Activated CD8-positive, alpha-beta memory T cell treated with anti-CD3 and anti-CD28 coated beads, Interleukin-2, amount 50 U/mL, for 1 hour (primary cell): ENCODE results near the gene SNX8.
"Not testable (repeated sequence)": the region's sequence is repeated elsewhere in the genome, so short reads cannot be mapped to it uniquely, and the experiment has no call there.

Experiments
- DNase-seq: peaks from one replicate; pipeline ENCODE4 v3.0.0-alpha.2; 2020; ENCODE audit errors: extremely low read depth

Gene SNX8

GRCh38 chr7:2326951-2327350 is 12.7 kb upstream of the SNX8 start:
- no peak for DNase-seq

- DNase-seq: no peak
These were observed 10.9 kb upstream of the SNX8 start for GRCh38 chr7:2325162-2325561.

GRCh38 chr7:2321020-2321419 is 6.8 kb upstream of the SNX8 start:
- no peak for DNase-seq

- DNase-seq: no peak
These were observed 3.5 kb upstream of the SNX8 start for GRCh38 chr7:2317556-2318293.

GRCh38 chr7:2316578-2316977 is 2.3 kb upstream of the SNX8 start:
- DNase-seq: no peak

- DNase-seq: no peak
These were observed 1.5 kb upstream of the SNX8 start for GRCh38 chr7:2315787-2316186.

GRCh38 chr7:2314956-2315530 is 802 bp upstream of the SNX8 start:
- DNase-seq: not testable (repeated sequence)

- no peak for DNase-seq
These were observed 612 bp downstream of the SNX8 start for GRCh38 chr7:2313450-2314208.

GRCh38 chr7:2312267-2312929 is 1.8 kb downstream of the SNX8 start:
- no peak for DNase-seq

- DNase-seq: no peak
These were observed 4.3 kb downstream of the SNX8 start for GRCh38 chr7:2309889-2310331.

GRCh38 chr7:2307690-2308107 is 6.5 kb downstream of the SNX8 start:
- DNase-seq: no peak

- no peak for DNase-seq
These were observed 7.6 kb downstream of the SNX8 start for GRCh38 chr7:2306688-2307087.

GRCh38 chr7:2305258-2305657 is 9.0 kb downstream of the SNX8 start:
- not testable (repeated sequence) for DNase-seq

GRCh38 chr7:2303520-2303919 is 10.7 kb downstream of the SNX8 start:
- not testable (repeated sequence) for DNase-seq

GRCh38 chr7:2302743-2303397 is 11.4 kb downstream of the SNX8 start:
- DNase-seq: not testable (repeated sequence)

GRCh38 chr7:2301511-2301863 is 12.8 kb downstream of the SNX8 start:
- DNase-seq: no peak

GRCh38 chr7:2299870-2300512 is 14.2 kb downstream of the SNX8 start:
- DNase-seq: no peak

GRCh38 chr7:2299131-2299829 is 15.0 kb downstream of the SNX8 start:
- DNase-seq: no peak

- DNase-seq: no peak
These were observed 17.4 kb downstream of the SNX8 start for GRCh38 chr7:2296832-2297231.

GRCh38 chr7:2295936-2296620 is 18.2 kb downstream of the SNX8 start:
- DNase-seq: no peak
